Measurements from ENCODE around the gene HAUS7. TPM values are rescaled to one million over a fixed set of nuclear protein-coding genes. Genes with fewer than 3 reads are reported as not detected.
A peak's percentile ranks its signal among the peaks of the same experiment; 100 is the strongest.

Gene HAUS7
- total and polyA plus RNA-seq, 2 of the 8 experiments (the other 6 are each of a cell fraction or from before 2014, with no cell fraction given): 45.4 to 54.0 TPM

- Histone ChIP-seq H3K4me3 (ENCODE audit: extremely low read depth in 1 of 4, insufficient read depth in 2 of 4, low read depth in 3 of 4, low read length in 4 of 4) (no peak overlapping the region; a peak in 1 of 8 replicates), H2AK5ac (ENCODE audit: low read depth, low read length) (no peak overlapping the region), H3K9ac (replicated peaks in 1 of 4; ENCODE audit: extremely low read depth in 1 of 4, low read depth in 3 of 4, low read length in 3 of 4) (no peak overlapping the region), H3K4me2 (ENCODE audit: insufficient read depth in 1 of 2, low read depth in 2 of 2, low read length in 2 of 2) (peak overlapping the region in 1 of 2 experiments; percentile 54; a peak in 2 of 4 replicates), H3K23me2 (ENCODE audit: low read depth, low read length) (no peaks in the 10 kb centered on the region; the same call in 1 of the 2 replicates), H3K9me3 (ENCODE audit: insufficient read depth in 2 of 2, low read depth in 1 of 2, low read length in 1 of 2) (no peaks in the 10 kb centered on the region), H2BK120ac (replicated peaks; ENCODE audit: low read depth, low read length) (no peak overlapping the region), H2BK15ac (ENCODE audit: low read length) (no peak overlapping the region), H4K91ac (replicated peaks; ENCODE audit: insufficient read length, low read length) (no peak overlapping the region), H3K23ac (ENCODE audit: insufficient read length) (no peak overlapping the region), H4K8ac (ENCODE audit: extremely low read depth, insufficient read depth, low read length) (no peak overlapping the region), H4K20me1 (replicated peaks in 1 of 2; ENCODE audit: control insufficient read depth in 1 of 2, insufficient read depth in 2 of 2, low read length in 2 of 2) (no peaks in the 10 kb centered on the region), H3K27me3 (replicated peaks in 1 of 4; ENCODE audit: control insufficient read depth in 3 of 4, extremely low read depth in 1 of 4, insufficient read depth in 3 of 4, low read length in 3 of 4) (peaks cover 0 to 2% (median 0%) of the 10 kb centered on the region in 4 experiments; a peak in 5 of 7 replicates), H4K5ac (ENCODE audit: insufficient read length, low read depth, low read length) (no peak overlapping the region), H3K79me1 (ENCODE audit: low read depth, low read length) (no peaks in the 10 kb centered on the region), H3K79me2 (ENCODE audit: control insufficient read depth in 1 of 2, insufficient read depth in 2 of 2, low read length in 2 of 2) (no peaks in the 10 kb centered on the region), H3K27ac (ENCODE audit: low read depth, low read length) (no peak overlapping the region), H3K4ac (replicated peaks; ENCODE audit: insufficient read length, low read depth, low read length) (no peak overlapping the region), H2BK12ac (ENCODE audit: low read depth, low read length) (no peak overlapping the region), H3K14ac (ENCODE audit: insufficient read length) (no peak overlapping the region), H3K36me3 (ENCODE audit: control insufficient read depth in 2 of 4, insufficient read depth in 4 of 4, low read length in 3 of 4) (no peaks in the 10 kb centered on the region), H2AFZ (ENCODE audit: low read length) (no peak overlapping the region), H3K4me1 (replicated peaks in 1 of 4; ENCODE audit: control insufficient read depth in 3 of 4, insufficient read depth in 4 of 4, low read length in 3 of 4) (peaks cover 0 to 18% (median 5%) of the 10 kb centered on the region in 4 experiments; a peak in 3 of 7 replicates), H3K18ac (ENCODE audit: extremely low read depth, low read length) (no peak overlapping the region), H2BK20ac (ENCODE audit: low read length) (no peak overlapping the region), H2BK5ac (ENCODE audit: low read depth, low read length) (no peak overlapping the region), H3K56ac (replicated peaks; ENCODE audit: insufficient read length, low read depth, low read length) (no peak overlapping the region)
- FAIRE-seq: no peak
- ChIA-PET POLR2A (ENCODE audit: partially characterized antibody) (interaction anchor here (0.5 to 2.0 kb wide), 3 partner anchors 9 to 160 kb away, joined by 3 to 4 read pairs (median 3); partner anchors contain the start of gene ZNF275), CTCF (ENCODE audit: partially characterized antibody) (interaction anchor here (1.1 to 7.5 kb wide), 5 partner anchors 13 to 33 kb away, joined by 3 to 50 read pairs (median 6); no protein-coding TSS in a partner anchor)
- no peak for DNase-seq (ENCODE audit: low read depth in 1 of 2, low spot score in 2 of 2)
- WGBS, 2 experiments (ENCODE audit: extremely low coverage in 1 of 2, insufficient coverage in 1 of 2, insufficient read length in 1 of 2, insufficient replicate concordance in 2 of 2, low coverage in 1 of 2, low lambda C conversion rate in 2 of 2, missing lambda C conversion rate in 1 of 2): no CpG with 5 or more reads among the region's 12 CpGs
- TF ChIP-seq CHD2 (IDR thresholded peaks at IDR 0.05; ENCODE audit: low read length) (no peak), RXRA (IDR thresholded peaks at IDR 0.05; ENCODE audit: insufficient read depth, low read depth, low read length) (no peak), ASH2L (IDR thresholded peaks at IDR 0.05; ENCODE audit: low read length) (no peak), JUND (IDR thresholded peaks at IDR 0.05; ENCODE audit: low read length) (no peak), SIX5 (IDR thresholded peaks at IDR 0.05; ENCODE audit: low read depth, low read length) (no peak), TBP (IDR thresholded peaks at IDR 0.05; ENCODE audit: low read depth, low read length) (no peak), RBBP5 (IDR thresholded peaks at IDR 0.05; ENCODE audit: borderline replicate concordance, low read depth, low read length) (no peak), HDAC2 (IDR thresholded peaks at IDR 0.05; ENCODE audit: borderline replicate concordance in 1 of 2, low read depth in 2 of 2, low read length in 2 of 2) (no peak), ZNF274 (IDR thresholded peaks at IDR 0.05; ENCODE audit: borderline replicate concordance, extremely low read depth, low read length) (no peak), MAFK (IDR thresholded peaks at IDR 0.05; ENCODE audit: low read depth, low read length) (no peak)
- TF ChIP-seq, protein P1, sequence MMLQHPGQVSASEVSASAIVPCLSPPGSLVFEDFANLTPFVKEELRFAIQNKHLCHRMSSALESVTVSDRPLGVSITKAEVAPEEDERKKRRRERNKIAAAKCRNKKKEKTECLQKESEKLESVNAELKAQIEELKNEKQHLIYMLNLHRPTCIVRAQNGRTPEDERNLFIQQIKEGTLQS (IDR thresholded peaks at IDR 0.05; ENCODE audit: insufficient read depth, low read depth, low read length): no peak
- TF ChIP-seq, protein P2, sequence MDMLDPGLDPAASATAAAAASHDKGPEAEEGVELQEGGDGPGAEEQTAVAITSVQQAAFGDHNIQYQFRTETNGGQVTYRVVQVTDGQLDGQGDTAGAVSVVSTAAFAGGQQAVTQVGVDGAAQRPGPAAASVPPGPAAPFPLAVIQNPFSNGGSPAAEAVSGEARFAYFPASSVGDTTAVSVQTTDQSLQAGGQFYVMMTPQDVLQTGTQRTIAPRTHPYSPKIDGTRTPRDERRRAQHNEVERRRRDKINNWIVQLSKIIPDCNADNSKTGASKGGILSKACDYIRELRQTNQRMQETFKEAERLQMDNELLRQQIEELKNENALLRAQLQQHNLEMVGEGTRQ (IDR thresholded peaks at IDR 0.05; ENCODE audit: low read length): no peak
Observed at GRCh38 chrX:153494061-153494460, 23.7 kb upstream of the HAUS7 start.
